HCT116 (cell line): ENCODE data around the gene SLC44A3. TPM values are rescaled to one million over a fixed set of nuclear protein-coding genes. Genes with fewer than 3 reads are reported as not detected.

Experiments
- ATAC-seq: fragments of 200-7000 bp; cut with Tn5 transposase; 2 replicates; pipeline ENCODE4 v1.9.1; 2020; ENCODE audit warnings: mild to moderate bottlenecking, moderate library complexity
- BruUV-seq: library from RNA; stranded (reverse); fragments of 400-500 nt; replicated peaks from 2 replicates; lab custom pipeline; 2021; lab: Mats Ljungman, UMichigan
- CTCF ChIA-PET: fragments of 300-600 bp; sonication (Branson Sonifier 250); formaldehyde crosslinking; loops from one replicate; lab custom pipeline; 2021; ENCODE audit warnings: antibody characterized with exemption; lab: Charles Lee
- POLR2A ChIA-PET: fragments of 300-600, 350-600 bp; sonication (Branson Sonifier 250); formaldehyde crosslinking; loops from one replicate; lab custom pipeline; 2021; ENCODE audit warnings: antibody characterized with exemption; lab: Charles Lee
- RAD21 ChIA-PET, 2 experiments: fragments of 300-600 bp; sonication (Branson Sonifier 250); formaldehyde crosslinking; loops; one replicate each; lab custom pipeline; 2023; ENCODE audit warnings: low total read pairs in 2 of 2; ENCODE audit not compliant: uncharacterized antibody in 2 of 2, unreplicated experiment in 2 of 2, low non-redundant PET in 1 of 2; lab: Charles Lee
- DNase-seq: peaks from one replicate; pipeline ENCODE4 v3.0.0-alpha.2; 2010; ENCODE audit warnings: low read depth, low spot score
- H2AFZ ChIP-seq: fragments of 200-600 bp; shearing (Covaris generic), sonication (generic); 2 replicates; pipeline ENCODE4 v1.6.1; 2017; ENCODE audit warnings: low read depth, mixed run types, mixed read lengths, antibody characterized with exemption, low read length; ENCODE audit not compliant: poor library complexity, severe bottlenecking
- H3K27ac ChIP-seq: 2 replicates; pipeline ENCODE4 v1.5.1; 2012; ENCODE audit warnings: low read depth, low read length
- H3K27me3 ChIP-seq: fragments of 200-600 bp; sonication (generic); 2 replicates; pipeline ENCODE4 v1.6.1; 2016; ENCODE audit warnings: mixed run types, low read length, mixed read lengths; ENCODE audit not compliant: insufficient read depth
- H3K36me3 ChIP-seq, 2 experiments: fragments of 200-500 bp in 1 of 2; fragments of 200-600 bp in 1 of 2; sonication (Bioruptor generic) in 1 of 2; sonication (generic) in 1 of 2; 2 replicates each; pipeline versions ENCODE4 v1.5.1 to v1.6.1; 2014 to 2016; ENCODE audit warnings: low read length in 2 of 2, inconsistent platforms in 1 of 2, mixed read lengths in 1 of 2, mixed run types in 1 of 2; ENCODE audit not compliant: insufficient read depth in 2 of 2, control insufficient read depth in 1 of 2
- H3K4me1 ChIP-seq, 2 experiments: fragments of 200-600 bp in 1 of 2; sonication (generic) in 1 of 2; 2 replicates each; pipeline versions ENCODE4 v1.5.1 to v1.6.1; 2012 to 2017; ENCODE audit warnings: low read length in 2 of 2, inconsistent platforms in 1 of 2, mild to moderate bottlenecking in 1 of 2, mixed read lengths in 1 of 2, mixed run types in 1 of 2, moderate library complexity in 1 of 2; ENCODE audit not compliant: insufficient read depth in 2 of 2, control insufficient read depth in 1 of 2
- H3K4me2 ChIP-seq: fragments of 200-600 bp; sonication (generic); 2 replicates; pipeline ENCODE4 v1.6.1; 2017; ENCODE audit warnings: mixed run types, low read length, mixed read lengths
- H3K4me3 ChIP-seq, 2 experiments: fragments of 200-600 bp in 1 of 2; sonication (generic) in 1 of 2; replicated peaks in 1 of 2; 2 replicates each; pipeline ENCODE4 v1.5.1; 2011 to 2016; ENCODE audit warnings: low read length in 2 of 2, control low read depth in 1 of 2, low read depth in 1 of 2, mild to moderate bottlenecking in 1 of 2, mixed read lengths in 1 of 2, mixed run types in 1 of 2
- H3K79me2 ChIP-seq: fragments of 200-600 bp; sonication (generic); 2 replicates; pipeline ENCODE4 v1.6.1; 2017; ENCODE audit warnings: mild to moderate bottlenecking, mixed run types, low read length, moderate library complexity, mixed read lengths; ENCODE audit not compliant: insufficient read depth
- H3K9ac ChIP-seq: fragments of 200-600 bp; sonication (generic); 2 replicates; pipeline ENCODE4 v1.6.1; 2016; ENCODE audit warnings: low read length, mixed read lengths
- H3K9me2 ChIP-seq: fragments of 200-600 bp; sonication (generic), shearing (Covaris generic); 2 replicates; pipeline ENCODE4 v1.6.1; 2017; ENCODE audit warnings: mixed run types, mild to moderate bottlenecking, moderate library complexity; ENCODE audit not compliant: insufficient read depth
- H3K9me3 ChIP-seq, 2 experiments: fragments of 200-500 bp in 1 of 2; fragments of 200-600 bp in 1 of 2; sonication (Bioruptor generic) in 1 of 2; sonication (generic) in 1 of 2; 2 replicates each; pipeline ENCODE4 v1.6.1; 2014 to 2017; ENCODE audit warnings: low read length in 2 of 2, mixed read lengths in 2 of 2, inconsistent platforms in 1 of 2, low read depth in 1 of 2, mild to moderate bottlenecking in 1 of 2, mixed run types in 1 of 2, moderate library complexity in 1 of 2; ENCODE audit not compliant: control insufficient read depth in 1 of 2, insufficient read depth in 1 of 2
- H4K20me1 ChIP-seq: fragments of 200-600 bp; sonication (generic), shearing (Covaris generic); 2 replicates; pipeline ENCODE4 v1.6.1; 2017; ENCODE audit warnings: mixed run types, mild to moderate bottlenecking, moderate library complexity; ENCODE audit not compliant: insufficient read depth
- CBX3 ChIP-seq: IDR thresholded peaks from 2 replicates; pipeline ENCODE4 v1.6.1; 2012; ENCODE audit warnings: low read depth
- CEBPB ChIP-seq: IDR thresholded peaks from 2 replicates; pipeline ENCODE4 v1.6.1; 2012; ENCODE audit warnings: low read depth
- EGR1 ChIP-seq: IDR thresholded peaks from 2 replicates; pipeline ENCODE4 v1.6.1; 2012; ENCODE audit warnings: low read depth
- ELF1 ChIP-seq: IDR thresholded peaks from 2 replicates; pipeline ENCODE4 v1.6.1; 2012; ENCODE audit warnings: low read depth, borderline replicate concordance
- POLR2AphosphoS5 ChIP-seq: IDR thresholded peaks from 2 replicates; pipeline ENCODE4 v1.6.1; 2011; ENCODE audit warnings: mild to moderate bottlenecking, low read depth, low read length, moderate library complexity
- RAD21 ChIP-seq: IDR thresholded peaks from 2 replicates; pipeline ENCODE4 v1.6.1; 2012; ENCODE audit warnings: low read depth, mild to moderate bottlenecking
- REST ChIP-seq: IDR thresholded peaks from 2 replicates; pipeline ENCODE4 v1.6.1; 2012; ENCODE audit warnings: low read depth
- SRF ChIP-seq: IDR thresholded peaks from 2 replicates; pipeline ENCODE4 v1.6.1; 2012; ENCODE audit warnings: low read depth
- TCF7L2 ChIP-seq: IDR thresholded peaks from 2 replicates; pipeline ENCODE4 v1.7.0; 2011; ENCODE audit warnings: borderline replicate concordance, inconsistent platforms; ENCODE audit not compliant: insufficient read depth, insufficient read length; ENCODE audit errors: extremely low read depth
- ZFX ChIP-seq: fragments of 450-650 bp; IDR thresholded peaks from 2 replicates; pipeline ENCODE4 v1.6.1; 2017
- intact Hi-C: fragments of 100-400 bp; cut with micrococcal nuclease; formaldehyde crosslinking; loops from 2 replicates; pipeline ENCODE4 v1.10.0; 2022
- total RNA-seq: library from RNA; stranded (reverse); gene quantifications from one replicate; pipeline ENCODE4 v1.2.1, GENCODE V29; 2021; ENCODE audit not compliant: unreplicated experiment

Gene SLC44A3
- total RNA-seq, 1 experiment from 2014 or later = 9.6 TPM

DNA sequence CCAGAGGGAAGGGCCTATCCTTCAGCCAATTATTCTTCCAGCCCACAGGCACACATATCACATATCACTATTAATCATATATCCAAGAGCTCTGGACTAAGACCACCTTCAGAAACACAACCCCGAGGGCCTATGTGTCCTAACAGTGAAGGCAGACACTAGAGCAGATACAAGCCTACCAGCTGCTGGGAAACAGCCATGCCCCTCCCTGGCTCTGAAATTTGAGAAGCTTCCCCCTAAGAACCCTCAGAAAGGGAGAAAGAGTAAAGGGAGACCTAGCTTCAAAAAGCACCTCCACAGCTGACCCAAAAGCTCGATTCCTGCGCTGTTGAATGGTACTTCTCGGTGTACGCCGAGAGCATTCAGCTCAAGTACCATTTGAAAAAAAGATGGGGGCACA lies 89.3 kb downstream of the SLC44A3 start:
- CTCF ChIA-PET = interaction anchor here (2.8 kb wide), 1 partner anchor 55 kb away, joined by 8 read pairs; no protein-coding TSS in a partner anchor
- TF ChIP-seq POLR2AphosphoS5 (no peak), CBX3 (no peak), ZFX (no peak), CEBPB (no peak)
- TF ChIP-seq, all 23 proteins: peak for 0
- ChIA-PET POLR2A (no interaction called here), RAD21 (no interaction called here)
- Histone ChIP-seq H2AFZ (no peak overlapping the region), H3K27ac (no peak overlapping the region), H3K9me2 (no peaks in the 10 kb centered on the region), H3K4me3 (no peak overlapping the region), H3K79me2 (peaks cover 97% of the 10 kb centered on the region), H3K4me2 (no peak overlapping the region), H3K27me3 (no peaks in the 10 kb centered on the region), H4K20me1 (peaks cover 4% of the 10 kb centered on the region; the same call in 1 of the 2 replicates), H3K9me3 (no peaks in the 10 kb centered on the region), H3K36me3 (0 out of 4 replicates have a peak, but pooled peaks cover 0 to 6% of the 10 kb centered on the region in 2 experiments), H3K9ac (no peak overlapping the region), H3K4me1 (peaks cover 0 to 26% of the 10 kb centered on the region in 2 experiments; a peak in 1 of 4 replicates)
- no peak for DNase-seq
- ATAC-seq = no peak
- intact Hi-C loops = no loop called here
- BruUV-seq = no TSS peak

DNA sequence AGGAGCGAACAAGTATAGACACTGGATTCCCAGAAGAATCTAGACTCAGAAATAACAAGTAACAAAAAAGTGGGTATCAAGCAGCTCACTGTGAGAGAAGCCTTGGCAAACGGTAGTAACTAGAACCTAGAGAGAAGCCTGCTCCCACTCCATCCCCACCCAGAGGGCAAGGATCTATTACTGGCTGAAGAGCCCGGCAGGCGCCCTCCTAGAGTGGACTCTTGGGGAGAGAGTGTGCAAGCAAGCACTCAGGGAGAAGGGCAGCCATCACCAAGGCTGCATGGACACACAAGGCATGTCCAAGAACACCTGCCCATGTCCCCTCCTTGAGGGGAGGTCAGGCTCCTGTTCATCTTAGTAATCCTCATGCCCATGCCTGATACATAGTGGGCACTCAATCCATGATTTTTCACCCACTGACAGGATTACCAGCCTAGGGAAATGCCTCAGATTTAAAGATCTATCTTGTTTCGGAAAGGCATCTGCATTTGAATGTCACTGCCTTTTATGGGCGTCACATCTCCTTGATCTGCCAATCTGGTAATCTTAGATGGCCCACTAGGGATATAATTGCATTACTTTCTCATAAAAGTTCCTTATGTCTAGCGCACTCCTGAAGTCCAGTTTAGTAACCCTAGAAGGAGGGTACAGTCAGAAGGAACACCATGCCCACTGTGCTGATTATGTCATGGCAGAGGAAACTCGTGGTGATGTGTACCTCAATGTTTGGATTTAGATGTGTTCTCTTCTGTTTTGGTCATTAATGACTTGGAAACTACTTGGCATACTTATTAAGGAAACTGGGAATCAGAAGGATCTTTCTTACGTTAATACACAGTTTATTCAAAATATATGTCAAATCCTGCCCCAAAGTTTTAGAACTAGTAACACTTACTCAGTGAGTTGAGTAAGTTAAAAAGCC lies 92.4 kb downstream of the SLC44A3 start:
- peaks cover 0 to 14% of the 10 kb centered on the region in 2 experiments; a peak in 1 of 4 replicates for H3K4me1 ChIP-seq
- H2AFZ ChIP-seq = no peak overlapping the region
- no peaks in the 10 kb centered on the region for H3K27me3 ChIP-seq
- H3K4me2 ChIP-seq = no peak overlapping the region
- no peaks in the 10 kb centered on the region for H4K20me1 ChIP-seq
- no peaks in the 10 kb centered on the region for H3K9me2 ChIP-seq
- no TSS peak for BruUV-seq
- H3K9me3 ChIP-seq = no peaks in the 10 kb centered on the region
- TF ChIP-seq REST = no peak
- TF ChIP-seq CBX3 = no peak
- TF ChIP-seq SRF = peak; percentile 59; the same call in 1 of the 2 replicates
- TF ChIP-seq RAD21 = no peak
- TF ChIP-seq EGR1 = no peak
- TF ChIP-seq TCF7L2 = no peak
- TF ChIP-seq CEBPB = no peak
- TF ChIP-seq ELF1 = no peak
- RAD21 ChIA-PET = interaction anchor here in 1 of 2 experiments (1.1 kb wide), 1 partner anchor 58 kb away, joined by 3 read pairs; no protein-coding TSS in a partner anchor
- 0 out of 4 replicates have a peak, but pooled peaks cover 0 to 6% of the 10 kb centered on the region in 2 experiments for H3K36me3 ChIP-seq
- H3K79me2 ChIP-seq = peaks cover 98% of the 10 kb centered on the region
- POLR2A ChIA-PET = no interaction called here
- no peak overlapping the region for H3K4me3 ChIP-seq
- CTCF ChIA-PET = interaction anchor here (2.8 kb wide), 1 partner anchor 58 kb away, joined by 8 read pairs; no protein-coding TSS in a partner anchor
- DNase-seq (no peak), ATAC-seq (no peak)
- intact Hi-C loops = no loop called here
- H3K27ac ChIP-seq = no peak overlapping the region
- H3K9ac ChIP-seq = no peak overlapping the region
